Mesothelial cell of epicardium (in vitro differentiated cells): Measurements from ENCODE around the gene EGLN3. TPM values are rescaled to one million over a fixed set of nuclear protein-coding genes. Genes with fewer than 3 reads are reported as not detected.

Experiments used
- DNase-seq, 2 experiments: peaks; one replicate each; pipeline ENCODE4 v3.0.0; 2021; ENCODE audit warnings: low spot score in 2 of 2; ENCODE audit not compliant: unreplicated experiment in 2 of 2
- H3K27ac Mint-ChIP-seq: 2 replicates; pipeline ENCODE4 v1.8.0; 2021; ENCODE audit warnings: mixed read lengths
- H3K27me3 Mint-ChIP-seq: 2 replicates; pipeline ENCODE4 v1.8.0; 2021; ENCODE audit warnings: low read depth, mixed read lengths
- H3K36me3 Mint-ChIP-seq: 2 replicates; pipeline ENCODE4 v1.8.0; 2021; ENCODE audit warnings: mixed read lengths
- H3K4me1 Mint-ChIP-seq: 2 replicates; pipeline ENCODE4 v1.8.0; 2021; ENCODE audit warnings: mixed read lengths
- H3K4me3 Mint-ChIP-seq: 2 replicates; pipeline ENCODE4 v1.8.0; 2021; ENCODE audit warnings: mild to moderate bottlenecking, moderate library complexity, mixed read lengths
- H3K9me3 Mint-ChIP-seq: 2 replicates; pipeline ENCODE4 v1.8.0; 2021; ENCODE audit warnings: mixed read lengths
- total RNA-seq: library from RNA; stranded (reverse); gene quantifications from 3 replicates; pipeline ENCODE4 v1.2.1, GENCODE V29; 2021
- TF ChIP-seq, protein P1 (sequence below): fragments of 200-600 bp; sonication (generic); IDR thresholded peaks from one replicate; pipeline ENCODE4 v1.5.0; 2021; ENCODE audit warnings: antibody characterized with exemption; ENCODE audit not compliant: unreplicated experiment

The EGLN3 gene
- total RNA-seq, 1 donor from 2014 or later, result 8.3 TPM

GRCh38 chr14:33952541-33952940, 1.7 kb upstream of the EGLN3 start:
- no peak for DNase-seq
- TF ChIP-seq, protein P1, sequence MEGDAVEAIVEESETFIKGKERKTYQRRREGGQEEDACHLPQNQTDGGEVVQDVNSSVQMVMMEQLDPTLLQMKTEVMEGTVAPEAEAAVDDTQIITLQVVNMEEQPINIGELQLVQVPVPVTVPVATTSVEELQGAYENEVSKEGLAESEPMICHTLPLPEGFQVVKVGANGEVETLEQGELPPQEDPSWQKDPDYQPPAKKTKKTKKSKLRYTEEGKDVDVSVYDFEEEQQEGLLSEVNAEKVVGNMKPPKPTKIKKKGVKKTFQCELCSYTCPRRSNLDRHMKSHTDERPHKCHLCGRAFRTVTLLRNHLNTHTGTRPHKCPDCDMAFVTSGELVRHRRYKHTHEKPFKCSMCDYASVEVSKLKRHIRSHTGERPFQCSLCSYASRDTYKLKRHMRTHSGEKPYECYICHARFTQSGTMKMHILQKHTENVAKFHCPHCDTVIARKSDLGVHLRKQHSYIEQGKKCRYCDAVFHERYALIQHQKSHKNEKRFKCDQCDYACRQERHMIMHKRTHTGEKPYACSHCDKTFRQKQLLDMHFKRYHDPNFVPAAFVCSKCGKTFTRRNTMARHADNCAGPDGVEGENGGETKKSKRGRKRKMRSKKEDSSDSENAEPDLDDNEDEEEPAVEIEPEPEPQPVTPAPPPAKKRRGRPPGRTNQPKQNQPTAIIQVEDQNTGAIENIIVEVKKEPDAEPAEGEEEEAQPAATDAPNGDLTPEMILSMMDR, result no peak
- Mint-ChIP-seq H3K9me3 (no peaks in the 10 kb centered on the region), H3K27me3 (peaks cover 37% of the 10 kb centered on the region), H3K36me3 (no peaks in the 10 kb centered on the region), H3K4me1 (peaks cover 44% of the 10 kb centered on the region), H3K4me3 (no peak overlapping the region), H3K27ac (no peak overlapping the region)

DNA sequence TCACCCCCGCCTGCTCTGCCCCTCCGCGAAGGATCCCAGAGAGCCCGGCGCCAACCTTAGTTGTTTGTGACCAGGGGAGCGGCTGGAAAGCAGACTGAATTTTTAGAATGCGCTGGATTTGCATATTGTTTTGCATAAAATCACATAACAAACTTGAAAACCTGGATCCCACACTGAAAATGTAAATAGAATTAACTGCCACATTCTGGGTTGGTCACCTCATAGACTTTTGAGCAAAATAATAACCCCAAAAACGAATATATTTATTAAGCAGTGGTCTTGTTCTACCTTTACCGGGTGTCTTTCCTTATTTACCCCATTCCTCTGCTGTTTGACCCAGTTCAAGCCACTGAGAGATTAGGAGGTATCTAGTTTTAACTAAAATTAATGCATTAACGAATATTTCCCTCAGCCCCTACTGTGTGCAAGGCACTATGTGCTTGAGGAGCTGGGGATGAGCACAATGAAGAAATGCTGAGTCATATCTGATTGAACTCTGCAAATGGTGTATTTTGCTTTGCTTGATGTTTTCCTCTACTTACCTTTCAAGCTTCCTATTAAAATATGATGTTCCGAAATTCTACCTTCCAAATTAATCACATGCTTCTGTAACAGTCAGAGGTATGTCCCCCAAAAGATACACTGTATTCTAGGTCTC, 438 bp upstream of the EGLN3 start:
- no peak for DNase-seq
- Mint-ChIP-seq H3K4me3 (peak overlapping the region; percentile 93), H3K9me3 (no peaks in the 10 kb centered on the region), H3K27ac (peak overlapping the region; percentile 33), H3K4me1 (peaks cover 44% of the 10 kb centered on the region), H3K36me3 (no peaks in the 10 kb centered on the region), H3K27me3 (peaks cover 44% of the 10 kb centered on the region)
- TF ChIP-seq, protein P1, result no peak

DNA sequence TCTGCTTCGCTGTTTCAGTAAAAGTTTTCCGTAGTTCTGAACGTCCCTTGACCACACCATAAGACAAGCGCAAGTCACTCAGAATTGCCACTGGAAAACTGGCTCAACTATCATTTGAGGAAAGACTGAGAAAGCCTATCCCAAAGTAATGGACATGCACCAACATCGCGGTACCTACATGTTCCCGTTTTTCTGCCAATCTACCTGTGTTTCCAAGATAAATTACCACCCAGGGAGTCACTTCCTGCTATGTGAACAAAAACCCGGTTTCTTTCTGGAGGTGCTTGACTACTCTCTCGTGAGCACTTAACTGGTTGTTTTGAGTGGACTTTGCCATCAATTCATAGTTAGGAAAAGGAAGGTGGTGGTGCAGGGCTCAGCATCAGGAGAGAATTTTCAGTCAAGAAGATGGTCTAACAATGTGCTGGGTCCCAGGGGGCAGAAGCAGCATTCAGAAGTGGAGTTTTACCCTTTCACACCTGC, 1.4 kb downstream of the EGLN3 start:
- TF ChIP-seq, protein P1, result no peak
- Mint-ChIP-seq H3K36me3 (no peaks in the 10 kb centered on the region), H3K27ac (no peak overlapping the region), H3K4me1 (peaks cover 43% of the 10 kb centered on the region), H3K9me3 (no peaks in the 10 kb centered on the region), H3K4me3 (peak overlapping the region; percentile 93), H3K27me3 (peaks cover 45% of the 10 kb centered on the region)
- DNase-seq, result no peak

DNA sequence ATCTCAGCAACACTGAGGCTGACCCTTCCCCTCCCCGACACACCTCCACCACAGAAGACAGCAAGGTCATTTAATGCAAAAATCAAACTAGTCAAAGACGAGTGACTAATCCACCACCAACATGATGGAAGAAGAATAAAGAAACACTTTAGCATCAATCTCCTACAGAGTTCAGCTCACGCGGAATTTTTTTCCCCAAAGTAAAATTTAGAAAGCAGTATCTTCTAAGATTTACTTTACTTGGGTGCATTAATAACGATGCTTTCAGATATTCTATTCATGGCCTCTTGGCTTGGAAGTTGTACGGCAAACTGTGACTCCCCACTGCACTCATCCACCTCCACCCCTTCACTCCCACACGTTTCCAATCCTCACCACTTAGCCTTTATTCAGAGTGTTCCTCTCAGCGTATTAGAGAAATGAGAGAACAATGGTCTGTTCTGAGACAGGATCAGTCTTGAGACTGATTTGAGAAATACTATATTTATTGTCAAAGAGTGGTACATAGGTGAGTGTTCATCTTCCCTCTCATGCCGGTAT, 1.9 kb downstream of the EGLN3 start:
- DNase-seq, result no peak
- peak overlapping the region; percentile 93 for H3K4me3 Mint-ChIP-seq
- H3K27ac Mint-ChIP-seq, result no peak overlapping the region
- H3K4me1 Mint-ChIP-seq, result peaks cover 37% of the 10 kb centered on the region
- no peaks in the 10 kb centered on the region for H3K9me3 Mint-ChIP-seq
- H3K36me3 Mint-ChIP-seq, result no peaks in the 10 kb centered on the region
- TF ChIP-seq, protein P1, result no peak
- H3K27me3 Mint-ChIP-seq, result peaks cover 45% of the 10 kb centered on the region

GRCh38 chr14:33948145-33948868, 2.6 kb downstream of the EGLN3 start:
- H3K27me3 Mint-ChIP-seq, result peaks cover 45% of the 10 kb centered on the region
- no peaks in the 10 kb centered on the region for H3K36me3 Mint-ChIP-seq
- TF ChIP-seq, protein P1, result no peak
- no peaks in the 10 kb centered on the region for H3K9me3 Mint-ChIP-seq
- H3K4me1 Mint-ChIP-seq, result peaks cover 37% of the 10 kb centered on the region
- H3K27ac Mint-ChIP-seq, result no peak overlapping the region
- DNase-seq, result no peak
- peak overlapping the region; percentile 93 for H3K4me3 Mint-ChIP-seq
